NCI-H345 treated with DMSO at 0.1 percent for 48 hours (cell line): Measurements from ENCODE around the gene GPR25.

Experiments used
- DNase-seq: peaks from one replicate; lab custom pipeline; 2025; ENCODE audit not compliant: unreplicated experiment; lab: John Stamatoyannopoulos, UW

GPR25 gene

GRCh38 chr1:200872446-200873115, at the start of gene GPR25:
Gene GPR25, plus strand, starts transcription at chr1:200872981. Its CDS starts 57 bp downstream, at chr1:200873038.
- DNase-seq = no peak

GRCh38 chr1:200831091-200831490, 41.7 kb upstream of the GPR25 start:
- no peak for DNase-seq

GRCh38 chr1:200834383-200834782, 38.4 kb upstream of the GPR25 start:
- DNase-seq = no peak

GRCh38 chr1:200836213-200836612, 36.6 kb upstream of the GPR25 start:
- no peak for DNase-seq

GRCh38 chr1:200837931-200838571, 34.7 kb upstream of the GPR25 start:
- DNase-seq = no peak

- DNase-seq = no peak
Observed at GRCh38 chr1:200838676-200839445, 33.9 kb upstream of the GPR25 start.

- no peak for DNase-seq
Observed at GRCh38 chr1:200845360-200845759, 27.4 kb upstream of the GPR25 start.

GRCh38 chr1:200846398-200846797, 26.4 kb upstream of the GPR25 start:
- no peak for DNase-seq

GRCh38 chr1:200849430-200849829, 23.4 kb upstream of the GPR25 start:
- DNase-seq = no peak

- no peak for DNase-seq
Observed at GRCh38 chr1:200850554-200850953, 22.2 kb upstream of the GPR25 start.

GRCh38 chr1:200856716-200857357, 15.9 kb upstream of the GPR25 start:
- no peak for DNase-seq

- DNase-seq = no peak
Observed at GRCh38 chr1:200857804-200858203, 15.0 kb upstream of the GPR25 start.

GRCh38 chr1:200861937-200862647, 10.7 kb upstream of the GPR25 start:
- DNase-seq = no peak

- no peak for DNase-seq
Observed at GRCh38 chr1:200862713-200863415, 9.9 kb upstream of the GPR25 start.

GRCh38 chr1:200866116-200866515, 6.7 kb upstream of the GPR25 start:
- no peak for DNase-seq

GRCh38 chr1:200866521-200866920, 6.3 kb upstream of the GPR25 start:
- DNase-seq = no peak

GRCh38 chr1:200867018-200867811, 5.6 kb upstream of the GPR25 start:
- no peak for DNase-seq

GRCh38 chr1:200869376-200869752, 3.4 kb upstream of the GPR25 start:
- DNase-seq = no peak

GRCh38 chr1:200869753-200870391, 2.9 kb upstream of the GPR25 start:
- no peak for DNase-seq
